GM12878 (cell line): ENCODE measurements around the gene WDSUB1. TPM values are rescaled to one million over a fixed set of nuclear protein-coding genes. Genes with fewer than 3 reads are reported as not detected.

Experiments
- DPF2 ChIP-seq: fragments of 450-650 bp; IDR thresholded peaks from 2 replicates; pipeline ENCODE4 v1.6.1; 2017; ENCODE audit warnings: mild to moderate bottlenecking
- NRF1 ChIP-seq: conservative IDR thresholded peaks from 2 replicates; pipeline ENCODE4 v1.6.1; 2011; ENCODE audit warnings: mild to moderate bottlenecking, low read depth, low read length, improper control_type of control experiment
- PML ChIP-seq: IDR thresholded peaks from 2 replicates; pipeline ENCODE4 v1.6.1; 2012; ENCODE audit warnings: low read length, inconsistent platforms
- PRDM15 ChIP-seq: fragments of 450-650 bp; formaldehyde crosslinking; IDR thresholded peaks from 2 replicates; pipeline ENCODE4 v1.4.0; 2020; ENCODE audit warnings: mild to moderate bottlenecking, moderate library complexity
- SMAD1 ChIP-seq: fragments of 450-650 bp; IDR thresholded peaks from 2 replicates; pipeline ENCODE4 v1.6.1; 2018; ENCODE audit warnings: mild to moderate bottlenecking, low read depth; ENCODE audit not compliant: partially characterized antibody
- SRF ChIP-seq, 2 experiments: IDR thresholded peaks; 2 replicates each; pipeline ENCODE4 v1.6.1; 2011; ENCODE audit warnings: low read depth in 2 of 2, low read length in 2 of 2, mild to moderate bottlenecking in 1 of 2, moderate library complexity in 1 of 2
- ZBTB4 ChIP-seq: fragments of 450-650 bp; formaldehyde crosslinking; IDR thresholded peaks from 2 replicates; pipeline ENCODE4 v1.4.0; 2022; ENCODE audit warnings: mild to moderate bottlenecking, moderate library complexity
- ZNF687 ChIP-seq: fragments of 450-650 bp; IDR thresholded peaks from 2 replicates; pipeline ENCODE4 v1.6.1; 2017; ENCODE audit warnings: mild to moderate bottlenecking, moderate library complexity
- polyA plus RNA-seq, 11 experiments: library from polyadenylated mRNA; depleted of rRNA in 4 of 11; unstranded in 6 of 11; stranded (reverse) in 5 of 11; fragments of >200 nt; fragmentation: Nextera tagmentation in 4 of 11; fragmentation: Illumina TruSeq in 1 of 11; extraction: Ambion mirVana in 4 of 11; extraction: Trizol in 1 of 11; gene quantifications; 1 replicate in 1 of 11; 2 replicates in 10 of 11; pipeline versions ENCODE4 v1.2.1 to v1.2.3, GENCODE V29; 2011 to 2016; ENCODE audit warnings: inconsistent platforms in 2 of 11, missing spikeins in 2 of 11, low read depth in 1 of 11
- total RNA-seq, 4 experiments: library from RNA; depleted of rRNA in 3 of 4; stranded (reverse); fragments of >200 nt in 3 of 4; fragmentation: Illumina TruSeq in 1 of 4; extraction: Trizol in 1 of 4; gene quantifications; 2 replicates each; pipeline versions ENCODE4 v1.2.1 to v1.2.3, GENCODE V29; 2013 to 2021

WDSUB1 gene
- total and polyA plus RNA-seq, 10 of the 15 experiments (the other 5 are each of a cell fraction or from before 2014, with no cell fraction given) = 4.4 to 12.7 (median 7.6) TPM

GRCh38 chr2:159201360-159202063 lies 85.0 kb downstream of the WDSUB1 start (continued):
- no peak for TF ChIP-seq ZNF687
- TF ChIP-seq SMAD1 = no peak
- no peak for TF ChIP-seq PRDM15 (CRISPR knock-in tag)
- TF ChIP-seq ZBTB4 (CRISPR knock-in tag) = no peak
- no peak for TF ChIP-seq NRF1
- TF ChIP-seq DPF2 = no peak
- no peak for TF ChIP-seq SRF (IDR thresholded peaks at IDR 0.05; ENCODE audit: low read depth in 2 of 2, low read length in 2 of 2)
- TF ChIP-seq PML = no peak
